C4-2B (cell line): Measurements from ENCODE around the gene TH.

Experiments
- H3K27ac ChIP-seq: fragments of 450-650 bp; 2 replicates; pipeline ENCODE4 v1.5.1; 2017
- CTCF ChIP-seq: fragments of 450-650 bp; conservative IDR thresholded peaks from 2 replicates; pipeline ENCODE4 v1.5.1; 2017; ENCODE audit warnings: mild to moderate bottlenecking
- ZFX ChIP-seq: fragments of 450-650 bp; IDR thresholded peaks from 2 replicates; pipeline ENCODE4 v1.6.1; 2017

Gene TH

GRCh38 chr11:2164861-2165555 is 6.6 kb downstream of the TH start:
- no peak for TF ChIP-seq ZFX
- TF ChIP-seq CTCF = no peak
- H3K27ac ChIP-seq = no peak overlapping the region

- TF ChIP-seq CTCF (no peak), ZFX (no peak)
- H3K27ac ChIP-seq = no peak overlapping the region
Measured at GRCh38 chr11:2164081-2164480, 7.5 kb downstream of the TH start.

GRCh38 chr11:2163428-2163978 is 8.1 kb downstream of the TH start:
- no peak for TF ChIP-seq ZFX
- H3K27ac ChIP-seq = no peak overlapping the region

- TF ChIP-seq ZFX = no peak
- TF ChIP-seq CTCF = no peak
Measured at GRCh38 chr11:2160736-2161259, 10.8 kb downstream of the TH start, which contains the start of gene INS. Gene INS (minus strand): TSS chr11:2161209. CDS start chr11:2160971, 238 bp downstream.

GRCh38 chr11:2159536-2160413 is 11.8 kb downstream of the TH start:
- TF ChIP-seq CTCF (no peak), ZFX (no peak)
- H3K27ac ChIP-seq = no peak overlapping the region

More at GRCh38 chr11:2160736-2161259, 10.8 kb downstream of the TH start, which contains the start of gene INS:
- H3K27ac ChIP-seq = no peak within 1 kb of the TSS

GRCh38 chr11:2158966-2159365 is 12.6 kb downstream of the TH start:
- no peak for TF ChIP-seq CTCF
- TF ChIP-seq ZFX = no peak
- H3K27ac ChIP-seq = no peak overlapping the region

GRCh38 chr11:2158296-2158737 is 13.3 kb downstream of the TH start:
- TF ChIP-seq CTCF = no peak
- no peak for TF ChIP-seq ZFX
- no peak overlapping the region; the same call in 1 of the 2 replicates for H3K27ac ChIP-seq
